ENCODE results near the gene NEURL1.
A peak's percentile ranks its signal among the peaks of the same experiment; 100 is the strongest.

NEURL1 gene

GRCh38 chr10:103576076-103576471, 82.6 kb downstream of the NEURL1 start:
- ATAC-seq, result no peak
- Mint-ChIP-seq H3K4me1 (no peaks in the 10 kb centered on the region), H3K27me3 (no peaks in the 10 kb centered on the region), H3K9me3 (no peaks in the 10 kb centered on the region), H3K36me3 (ENCODE audit: low read depth) (no peaks in the 10 kb centered on the region), H3K4me3 (no peak overlapping the region), H3K27ac (no peak overlapping the region)
- DNase-seq, result no peak

GRCh38 chr10:103576862-103577261, 83.4 kb downstream of the NEURL1 start:
- H3K27me3 Mint-ChIP-seq, result no peaks in the 10 kb centered on the region
- H3K4me1 Mint-ChIP-seq, result no peaks in the 10 kb centered on the region
- ATAC-seq (no peak), DNase-seq (no peak)
- no peaks in the 10 kb centered on the region for H3K36me3 Mint-ChIP-seq (ENCODE audit: low read depth)
- no peaks in the 10 kb centered on the region for H3K9me3 Mint-ChIP-seq
- H3K4me3 Mint-ChIP-seq, result no peak overlapping the region
- H3K27ac Mint-ChIP-seq, result no peak overlapping the region

GRCh38 chr10:103578782-103579382, 85.4 kb downstream of the NEURL1 start:
- no peaks in the 10 kb centered on the region for H3K36me3 Mint-ChIP-seq (ENCODE audit: low read depth)
- peaks cover 3% of the 10 kb centered on the region for H3K4me1 Mint-ChIP-seq
- H3K9me3 Mint-ChIP-seq, result no peaks in the 10 kb centered on the region
- H3K27ac Mint-ChIP-seq, result no peak overlapping the region
- no peak overlapping the region for H3K4me3 Mint-ChIP-seq
- ATAC-seq (no peak), DNase-seq (no peak)
- peaks cover 2% of the 10 kb centered on the region for H3K27me3 Mint-ChIP-seq

GRCh38 chr10:103580011-103580410, 86.5 kb downstream of the NEURL1 start:
- Mint-ChIP-seq H3K9me3 (no peaks in the 10 kb centered on the region), H3K27ac (no peak overlapping the region), H3K4me1 (peaks cover 6% of the 10 kb centered on the region), H3K4me3 (no peak overlapping the region), H3K27me3 (peaks cover 4% of the 10 kb centered on the region), H3K36me3 (ENCODE audit: low read depth) (no peaks in the 10 kb centered on the region)
- DNase-seq (no peak), ATAC-seq (no peak)

- Mint-ChIP-seq H3K27me3 (peaks cover 8% of the 10 kb centered on the region), H3K4me1 (peaks cover 6% of the 10 kb centered on the region), H3K27ac (no peak overlapping the region), H3K4me3 (no peak overlapping the region), H3K36me3 (ENCODE audit: low read depth) (no peaks in the 10 kb centered on the region), H3K9me3 (no peaks in the 10 kb centered on the region)
- DNase-seq (no peak), ATAC-seq (no peak)
Observed at GRCh38 chr10:103580430-103580829, 86.9 kb downstream of the NEURL1 start.

- Mint-ChIP-seq H3K27ac (no peak overlapping the region), H3K9me3 (peaks cover 2% of the 10 kb centered on the region), H3K4me1 (peaks cover 6% of the 10 kb centered on the region), H3K4me3 (no peak overlapping the region), H3K27me3 (peaks cover 9% of the 10 kb centered on the region), H3K36me3 (ENCODE audit: low read depth) (no peaks in the 10 kb centered on the region)
- DNase-seq (no peak), ATAC-seq (no peak)
Observed at GRCh38 chr10:103581499-103581898, 88.0 kb downstream of the NEURL1 start.

- Mint-ChIP-seq H3K4me1 (peaks cover 6% of the 10 kb centered on the region), H3K27me3 (peaks cover 9% of the 10 kb centered on the region), H3K36me3 (ENCODE audit: low read depth) (no peaks in the 10 kb centered on the region), H3K27ac (no peak overlapping the region), H3K4me3 (no peak overlapping the region), H3K9me3 (peaks cover 4% of the 10 kb centered on the region)
- ATAC-seq (no peak), DNase-seq (no peak)
Observed at GRCh38 chr10:103582331-103583123, 89.0 kb downstream of the NEURL1 start.

- Mint-ChIP-seq H3K4me1 (peaks cover 6% of the 10 kb centered on the region), H3K27me3 (peaks cover 9% of the 10 kb centered on the region), H3K27ac (peak overlapping the region; percentile 59), H3K4me3 (peak overlapping the region; percentile 79), H3K9me3 (peaks cover 4% of the 10 kb centered on the region), H3K36me3 (ENCODE audit: low read depth) (no peaks in the 10 kb centered on the region)
- ATAC-seq (no peak), DNase-seq (no peak)
Observed at GRCh38 chr10:103583871-103584215, 90.3 kb downstream of the NEURL1 start.

- H3K27ac Mint-ChIP-seq, result peak overlapping the region; percentile 59
- DNase-seq, result peak; percentile 60
- H3K27me3 Mint-ChIP-seq, result peaks cover 9% of the 10 kb centered on the region
- H3K4me3 Mint-ChIP-seq, result peak overlapping the region; percentile 79
- peaks cover 6% of the 10 kb centered on the region for H3K4me1 Mint-ChIP-seq
- H3K36me3 Mint-ChIP-seq (ENCODE audit: low read depth), result no peaks in the 10 kb centered on the region
- ATAC-seq, result peak; percentile 39
- peaks cover 4% of the 10 kb centered on the region for H3K9me3 Mint-ChIP-seq
Observed at GRCh38 chr10:103584216-103585010, 90.9 kb downstream of the NEURL1 start.

- ATAC-seq (peak; percentile 41), DNase-seq (no peak)
- H3K27me3 Mint-ChIP-seq, result peaks cover 9% of the 10 kb centered on the region
- no peaks in the 10 kb centered on the region for H3K36me3 Mint-ChIP-seq (ENCODE audit: low read depth)
- peaks cover 6% of the 10 kb centered on the region for H3K4me1 Mint-ChIP-seq
- peak overlapping the region; percentile 42 for H3K4me3 Mint-ChIP-seq
- peaks cover 4% of the 10 kb centered on the region for H3K9me3 Mint-ChIP-seq
- H3K27ac Mint-ChIP-seq, result no peak overlapping the region
Observed at GRCh38 chr10:103585011-103585405, 91.5 kb downstream of the NEURL1 start.

GRCh38 chr10:103587073-103587472, 93.6 kb downstream of the NEURL1 start:
- H3K4me3 Mint-ChIP-seq, result no peak overlapping the region
- no peaks in the 10 kb centered on the region for H3K36me3 Mint-ChIP-seq (ENCODE audit: low read depth)
- peaks cover 6% of the 10 kb centered on the region for H3K4me1 Mint-ChIP-seq
- peaks cover 4% of the 10 kb centered on the region for H3K9me3 Mint-ChIP-seq
- ATAC-seq, result no peak
- no peak overlapping the region for H3K27ac Mint-ChIP-seq
- DNase-seq, result no peak
- H3K27me3 Mint-ChIP-seq, result peaks cover 9% of the 10 kb centered on the region

- Mint-ChIP-seq H3K9me3 (peaks cover 4% of the 10 kb centered on the region), H3K27me3 (peaks cover 5% of the 10 kb centered on the region), H3K36me3 (ENCODE audit: low read depth) (no peaks in the 10 kb centered on the region), H3K27ac (no peak overlapping the region), H3K4me3 (no peak overlapping the region), H3K4me1 (peaks cover under 1% of the 10 kb centered on the region)
- ATAC-seq, result no peak
- DNase-seq, result no peak
Observed at GRCh38 chr10:103589074-103589630, 95.6 kb downstream of the NEURL1 start.

GRCh38 chr10:103590060-103590459, 96.6 kb downstream of the NEURL1 start:
- Mint-ChIP-seq H3K9me3 (peaks cover 4% of the 10 kb centered on the region), H3K27me3 (peaks cover 4% of the 10 kb centered on the region), H3K36me3 (ENCODE audit: low read depth) (no peaks in the 10 kb centered on the region), H3K4me3 (no peak overlapping the region), H3K4me1 (no peaks in the 10 kb centered on the region), H3K27ac (no peak overlapping the region)
- ATAC-seq (no peak), DNase-seq (no peak)

- peaks cover 4% of the 10 kb centered on the region for H3K9me3 Mint-ChIP-seq
Observed at GRCh38 chr10:103590744-103591291, 97.3 kb downstream of the NEURL1 start.

More at GRCh38 chr10:103590744-103591291, 97.3 kb downstream of the NEURL1 start:
- ATAC-seq, result no peak
- Mint-ChIP-seq H3K4me3 (no peak overlapping the region), H3K27me3 (no peaks in the 10 kb centered on the region), H3K27ac (no peak overlapping the region), H3K4me1 (no peaks in the 10 kb centered on the region), H3K36me3 (ENCODE audit: low read depth) (no peaks in the 10 kb centered on the region)
- no peak for DNase-seq

All from activated naive CD8-positive, alpha-beta T cell treated with anti-CD3 and anti-CD28 coated beads, Interleukin-2, amount 50 U/mL, for 24 hours (primary cell).